GM13976 (cell line): Measurements from ENCODE around the gene NFIC.

Experiments used
- DNase-seq: peaks from one replicate; pipeline ENCODE4 v3.0.0; 2012; ENCODE audit warnings: low spot score
- CTCF ChIP-seq: IDR thresholded peaks from 2 replicates; pipeline ENCODE4 v1.5.1; 2012; ENCODE audit warnings: borderline replicate concordance, mild to moderate bottlenecking; ENCODE audit not compliant: insufficient read depth; ENCODE audit errors: extremely low read depth, missing control alignments, control extremely low read depth
- in situ Hi-C: fragments of 300-500 bp; cut with MboI; formaldehyde crosslinking; loops from one replicate; pipeline ENCODE4 v1.12.0; 2022; ENCODE audit warnings: low sequenced_read_pairs, mixed read lengths, inconsistent platforms; ENCODE audit not compliant: unreplicated experiment

NFIC gene

GRCh38 chr19:3514930-3515329 lies 148.5 kb downstream of the NFIC start:
- no peak for TF ChIP-seq CTCF
- no peak for DNase-seq
- in situ Hi-C loops, result no loop called here

GRCh38 chr19:3515891-3516422 lies 149.6 kb downstream of the NFIC start:
- TF ChIP-seq CTCF, result no peak
- in situ Hi-C loops, result no loop called here
- no peak for DNase-seq

GRCh38 chr19:3516675-3517207 lies 150.4 kb downstream of the NFIC start:
- TF ChIP-seq CTCF, result no peak
- DNase-seq, result no peak
- in situ Hi-C loops, result no loop called here

- no peak for DNase-seq
- no peak for TF ChIP-seq CTCF
- in situ Hi-C loops, result no loop called here
Observed at GRCh38 chr19:3517638-3518037, 151.3 kb downstream of the NFIC start.

GRCh38 chr19:3518255-3518654 lies 151.9 kb downstream of the NFIC start:
- in situ Hi-C loops, result no loop called here
- no peak for DNase-seq
- TF ChIP-seq CTCF, result no peak

- DNase-seq, result no peak
- in situ Hi-C loops, result no loop called here
- no peak for TF ChIP-seq CTCF
Observed at GRCh38 chr19:3518659-3519058, 152.3 kb downstream of the NFIC start.
